ENCODE data around the gene EHD1.

- TF ChIP-seq EZH2 (IDR thresholded peaks at IDR 0.05; ENCODE audit: low read depth) = no peak
- TF ChIP-seq CTCF (conservative IDR thresholded peaks at IDR 0.05) = no peak
These were observed 20.9 kb downstream of the EHD1 start for GRCh38 chr11:64857485-64857884.

Measured in PC-9 (cell line).